Fibroblast of mammary gland (primary cell): Measurements from ENCODE around the gene SZT2.

Source experiments
- DNase-seq: peaks from one replicate; pipeline ENCODE4 v3.0.0-alpha.2; 2010; ENCODE audit warnings: low read depth
- H3K4me3 ChIP-seq: 2 replicates; pipeline ENCODE4 v1.5.1; 2011; ENCODE audit warnings: low read depth, mild to moderate bottlenecking, low read length, moderate library complexity; ENCODE audit not compliant: control insufficient read depth
- TF ChIP-seq, protein P1 (sequence below): conservative IDR thresholded peaks from 2 replicates; pipeline ENCODE4 v1.5.1; 2011; ENCODE audit warnings: low read depth, low read length, inconsistent platforms; ENCODE audit not compliant: control insufficient read depth, insufficient read depth

The SZT2 gene

DNA sequence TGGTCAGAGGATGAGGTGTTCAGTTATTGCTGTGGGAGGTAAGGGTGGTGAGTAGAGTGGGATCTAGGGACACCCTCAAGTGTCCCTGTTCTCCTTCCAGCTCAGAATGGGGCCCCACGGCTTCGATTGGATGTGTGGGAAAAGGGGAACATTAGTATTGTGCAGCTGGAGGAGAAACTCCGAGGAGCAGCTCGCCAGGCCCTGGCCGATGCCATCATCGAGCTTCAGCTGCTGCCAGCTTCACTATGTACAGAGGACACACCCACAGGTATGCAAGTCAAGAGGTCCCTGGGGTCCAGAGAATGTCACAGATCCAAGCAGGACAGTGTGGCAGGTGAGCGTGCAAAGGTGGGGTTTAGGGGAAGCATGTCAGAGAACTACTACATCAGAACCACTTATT, 50.1 kb downstream of the SZT2 start:
- H3K4me3 ChIP-seq = no peak overlapping the region
- TF ChIP-seq, protein P1, sequence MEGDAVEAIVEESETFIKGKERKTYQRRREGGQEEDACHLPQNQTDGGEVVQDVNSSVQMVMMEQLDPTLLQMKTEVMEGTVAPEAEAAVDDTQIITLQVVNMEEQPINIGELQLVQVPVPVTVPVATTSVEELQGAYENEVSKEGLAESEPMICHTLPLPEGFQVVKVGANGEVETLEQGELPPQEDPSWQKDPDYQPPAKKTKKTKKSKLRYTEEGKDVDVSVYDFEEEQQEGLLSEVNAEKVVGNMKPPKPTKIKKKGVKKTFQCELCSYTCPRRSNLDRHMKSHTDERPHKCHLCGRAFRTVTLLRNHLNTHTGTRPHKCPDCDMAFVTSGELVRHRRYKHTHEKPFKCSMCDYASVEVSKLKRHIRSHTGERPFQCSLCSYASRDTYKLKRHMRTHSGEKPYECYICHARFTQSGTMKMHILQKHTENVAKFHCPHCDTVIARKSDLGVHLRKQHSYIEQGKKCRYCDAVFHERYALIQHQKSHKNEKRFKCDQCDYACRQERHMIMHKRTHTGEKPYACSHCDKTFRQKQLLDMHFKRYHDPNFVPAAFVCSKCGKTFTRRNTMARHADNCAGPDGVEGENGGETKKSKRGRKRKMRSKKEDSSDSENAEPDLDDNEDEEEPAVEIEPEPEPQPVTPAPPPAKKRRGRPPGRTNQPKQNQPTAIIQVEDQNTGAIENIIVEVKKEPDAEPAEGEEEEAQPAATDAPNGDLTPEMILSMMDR = no peak
- DNase-seq = no peak

DNA sequence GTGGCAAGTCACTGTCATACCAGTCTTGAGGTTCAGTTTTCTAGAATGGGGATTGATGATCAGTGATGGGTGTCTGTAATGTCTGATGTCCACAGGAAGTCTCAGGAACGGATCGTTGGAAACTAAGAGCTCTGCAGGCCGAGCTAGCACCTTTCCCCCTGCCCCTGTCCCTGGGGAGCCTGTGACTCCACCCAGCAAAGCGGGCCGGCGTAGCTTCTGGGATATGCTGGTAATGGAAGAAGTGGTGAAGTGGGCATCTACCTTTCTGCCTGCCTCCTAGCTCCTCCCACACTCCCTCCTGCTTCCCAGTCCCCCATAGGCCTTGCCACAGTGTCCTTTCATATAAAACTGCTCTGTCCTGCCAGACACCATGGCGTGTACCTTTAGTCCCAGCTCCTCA, 50.7 kb downstream of the SZT2 start:
- no peak overlapping the region for H3K4me3 ChIP-seq
- TF ChIP-seq, protein P1 = no peak

DNA sequence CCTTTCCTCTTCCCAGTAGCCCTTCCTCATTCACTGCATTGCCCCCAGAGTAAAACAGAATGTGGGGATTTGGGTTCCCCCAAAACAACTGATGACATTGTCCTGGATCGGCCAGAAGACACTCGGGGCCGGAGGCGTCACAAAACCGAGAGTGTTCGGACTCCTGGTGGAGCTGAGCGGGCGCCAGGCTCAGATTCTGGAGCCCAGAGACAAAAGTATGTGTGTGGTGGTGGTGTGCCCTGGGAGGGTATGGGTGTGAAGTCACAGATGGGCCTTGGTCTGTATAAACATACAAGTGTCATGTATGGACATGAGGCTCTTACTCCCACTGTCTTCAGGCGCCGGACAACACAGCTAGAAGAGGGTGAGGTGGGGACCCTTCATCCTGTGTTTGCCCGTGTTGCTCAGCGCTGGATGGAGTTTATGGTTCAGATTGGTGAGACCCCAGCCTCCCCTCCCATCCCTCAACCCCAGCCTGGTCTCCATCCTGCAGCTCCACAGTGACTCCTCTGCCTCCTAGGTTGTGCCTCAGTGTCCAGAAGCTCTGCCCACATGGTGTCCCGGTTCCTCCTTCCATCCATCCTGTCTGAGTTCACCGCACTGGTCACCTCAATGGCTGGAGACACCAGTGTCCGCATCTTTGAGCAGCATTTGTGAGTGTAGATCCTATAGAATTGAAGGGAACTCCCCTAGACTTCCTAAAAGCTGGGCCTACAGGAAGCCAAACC, 51.6 kb downstream of the SZT2 start:
- no peak overlapping the region for H3K4me3 ChIP-seq
- DNase-seq = no peak
- TF ChIP-seq, protein P1 = no peak

More for the DNA sequence above, 50.7 kb downstream of the SZT2 start:
- DNase-seq = no peak

DNA sequence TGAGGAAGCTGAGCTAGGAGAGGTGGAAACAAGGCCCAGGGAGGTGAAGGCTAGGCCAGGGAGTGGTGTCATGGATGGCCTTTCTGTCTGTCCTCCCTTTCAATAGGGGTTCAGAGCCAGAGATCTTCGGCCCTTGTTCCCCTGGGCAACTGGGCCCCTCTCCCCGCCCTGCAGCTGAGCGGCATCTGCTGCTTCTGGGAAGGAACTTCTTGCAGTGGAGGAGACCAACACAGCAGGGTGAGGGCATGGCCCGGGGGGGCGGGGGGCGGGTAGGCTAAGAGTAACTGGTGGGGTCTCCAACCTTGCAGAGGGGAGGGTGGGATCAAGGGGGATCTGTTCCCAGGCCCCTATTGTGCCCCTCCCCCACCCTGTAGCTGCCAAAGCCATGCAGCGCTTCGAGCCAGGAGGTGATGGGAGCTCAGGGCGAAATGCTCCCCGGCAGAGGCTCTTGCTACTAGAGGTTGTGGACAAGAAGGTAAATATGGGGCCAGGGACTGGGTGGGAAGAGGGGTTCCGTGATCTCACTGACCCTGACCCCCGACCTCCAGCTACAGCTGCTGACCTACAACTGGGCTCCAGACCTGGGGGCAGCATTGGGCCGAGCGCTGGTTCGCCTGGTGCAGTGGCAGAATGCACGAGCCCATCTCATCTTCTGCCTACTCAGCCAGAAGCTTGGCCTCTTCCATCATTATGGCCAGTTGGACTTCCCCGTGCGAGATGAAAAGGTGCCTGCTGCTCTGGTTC, 52.4 kb downstream of the SZT2 start:
- DNase-seq = no peak

DNA sequence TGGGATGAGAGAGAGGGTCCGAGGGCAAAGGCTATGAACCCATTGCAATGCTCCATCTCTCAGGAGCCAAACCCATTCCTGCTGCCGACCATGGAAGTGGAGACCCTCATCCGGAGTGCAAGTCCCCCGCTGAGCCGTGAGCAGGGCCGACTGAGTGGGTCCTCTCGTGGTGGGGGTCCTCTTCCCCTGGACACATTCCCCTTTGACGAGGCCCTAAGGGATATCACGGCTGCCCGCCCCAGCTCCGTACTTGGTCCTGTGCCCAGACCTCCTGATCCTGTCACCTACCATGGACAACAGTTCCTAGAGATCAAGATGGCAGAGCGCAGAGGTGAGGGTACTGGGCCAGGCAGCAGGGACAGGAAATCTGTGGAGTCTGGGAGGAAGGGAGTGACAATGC, 53.1 kb downstream of the SZT2 start:
- TF ChIP-seq, protein P1 = no peak
- DNase-seq = no peak
- no peak overlapping the region for H3K4me3 ChIP-seq

More for the DNA sequence above, 52.4 kb downstream of the SZT2 start:
- no peak overlapping the region for H3K4me3 ChIP-seq
- TF ChIP-seq, protein P1 = no peak

DNA sequence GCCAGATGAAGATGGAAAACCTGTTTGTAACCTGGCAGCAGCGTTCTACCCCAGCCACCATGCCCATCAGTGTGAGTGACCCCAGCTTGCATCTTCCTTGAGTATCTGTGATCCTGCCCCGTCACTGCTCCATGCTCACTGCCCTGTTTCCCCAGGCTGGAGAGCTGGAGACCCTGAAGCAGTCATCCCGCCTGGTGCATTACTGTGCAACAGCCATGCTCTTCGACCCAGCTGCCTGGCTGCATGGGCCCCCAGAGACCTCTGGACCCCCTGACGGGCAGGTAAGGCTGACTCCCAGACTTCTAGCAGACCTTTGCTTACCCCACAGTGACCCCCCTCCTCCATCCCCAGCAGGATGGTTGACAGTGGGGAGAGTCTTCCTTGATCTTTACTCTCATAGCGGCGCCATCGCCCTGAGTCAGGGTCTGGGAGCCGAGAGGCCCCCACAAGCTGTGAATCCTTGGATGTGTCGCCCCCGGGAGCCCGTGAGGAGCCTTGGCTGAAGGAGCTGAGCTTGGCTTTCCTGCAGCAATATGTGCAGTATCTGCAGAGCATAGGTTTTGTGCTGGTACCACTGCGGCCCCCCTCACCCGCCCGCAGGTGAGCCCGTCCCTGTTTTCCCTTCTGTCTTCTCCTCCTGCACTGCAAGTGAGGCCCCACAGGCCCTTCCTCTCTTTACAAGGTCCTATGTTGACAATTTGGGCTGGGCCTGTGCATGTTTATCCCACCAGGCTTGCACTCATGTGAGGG, 53.7 kb downstream of the SZT2 start:
- no peak overlapping the region for H3K4me3 ChIP-seq
- DNase-seq = no peak
- TF ChIP-seq, protein P1 = no peak
